HG03135 (cell line): ENCODE measurements around the gene STK39.
"Not testable (repeated sequence)": the region's sequence is repeated elsewhere in the genome, so short reads cannot be mapped to it uniquely, and the experiment has no call there.

Experiments
- ATAC-seq: cut with Tn5 transposase; IDR thresholded peaks from one replicate; pipeline ENCODE4 v1.9.1; 2021; ENCODE audit warnings: mild to moderate bottlenecking, moderate library complexity; ENCODE audit not compliant: unreplicated experiment

STK39 gene

DNA sequence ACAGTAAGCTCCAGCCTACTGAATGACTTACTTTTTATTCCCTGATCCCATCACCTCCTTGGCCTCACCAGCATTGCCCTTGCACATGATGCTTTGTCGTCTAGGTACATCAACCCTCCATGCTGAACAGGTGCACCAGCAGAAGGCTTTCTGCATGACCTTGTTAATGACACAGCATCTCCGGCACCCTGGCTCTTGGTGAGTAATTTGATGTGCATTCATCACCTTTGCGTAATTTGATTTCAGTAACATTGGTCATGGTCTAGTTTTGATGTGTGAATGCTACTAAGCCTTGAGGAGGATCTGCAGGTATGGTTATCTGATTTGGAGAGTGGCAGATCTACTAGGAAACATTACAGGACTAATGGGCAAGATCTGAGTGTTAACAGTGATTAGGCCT lies 103.6 kb downstream of the STK39 start:
- ATAC-seq = no peak

DNA sequence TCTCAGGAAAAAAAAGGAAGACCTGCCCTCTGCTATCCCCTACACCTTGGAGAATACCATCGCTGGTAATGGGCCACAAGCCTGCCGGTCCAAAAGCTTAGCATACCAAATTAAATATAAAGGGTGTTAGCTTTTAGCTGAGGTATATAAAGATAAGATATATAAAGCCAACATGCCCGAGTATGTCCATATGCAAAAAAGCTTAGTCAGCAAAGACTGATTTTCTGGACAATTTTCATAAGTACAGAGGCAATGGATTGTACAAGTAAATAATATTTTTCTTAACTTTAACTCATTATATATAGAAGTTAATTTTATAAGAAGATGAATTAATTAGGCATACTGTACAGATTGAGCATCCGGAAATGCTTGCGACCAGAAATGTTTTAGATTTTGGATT lies 106.5 kb downstream of the STK39 start:
- ATAC-seq = no peak

DNA sequence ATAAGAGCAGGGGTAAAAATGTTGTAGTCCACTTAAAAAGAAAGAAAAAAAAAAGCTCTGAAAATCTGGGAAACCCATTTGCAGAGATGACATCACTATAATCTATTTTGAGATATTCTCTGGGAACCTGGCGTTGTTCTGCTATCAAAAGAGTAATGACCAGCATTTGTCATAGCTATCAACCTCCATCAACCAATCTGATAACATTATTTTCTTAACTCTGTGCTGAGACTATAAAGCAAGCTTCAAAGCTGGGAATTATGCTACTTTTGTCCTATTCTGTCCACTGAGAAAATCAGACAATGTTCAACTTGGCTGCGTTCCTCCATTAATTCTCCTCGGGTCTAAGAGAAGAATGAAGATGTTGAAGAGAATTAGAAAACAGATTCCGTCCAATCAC lies 107.5 kb downstream of the STK39 start:
- ATAC-seq = no peak

DNA sequence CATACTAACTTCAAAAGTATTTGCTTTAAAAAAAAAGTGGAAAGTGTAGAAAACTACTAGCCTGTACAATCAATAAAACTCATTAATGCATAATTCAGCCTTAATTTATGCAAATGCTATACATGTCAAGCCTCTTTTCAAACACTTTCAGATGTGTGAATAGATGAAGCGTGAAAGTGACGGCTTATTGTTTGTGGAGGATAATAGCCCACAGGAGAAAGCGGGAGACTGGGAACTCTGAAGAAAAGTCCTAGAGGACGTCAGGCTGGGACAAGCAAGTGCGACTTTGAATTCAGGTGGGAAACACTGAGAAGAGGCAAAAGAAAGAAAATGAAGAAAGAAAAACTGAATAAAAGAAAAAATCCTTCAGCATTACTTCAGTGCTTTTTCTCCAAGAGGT lies 108.5 kb downstream of the STK39 start:
- ATAC-seq = no peak

DNA sequence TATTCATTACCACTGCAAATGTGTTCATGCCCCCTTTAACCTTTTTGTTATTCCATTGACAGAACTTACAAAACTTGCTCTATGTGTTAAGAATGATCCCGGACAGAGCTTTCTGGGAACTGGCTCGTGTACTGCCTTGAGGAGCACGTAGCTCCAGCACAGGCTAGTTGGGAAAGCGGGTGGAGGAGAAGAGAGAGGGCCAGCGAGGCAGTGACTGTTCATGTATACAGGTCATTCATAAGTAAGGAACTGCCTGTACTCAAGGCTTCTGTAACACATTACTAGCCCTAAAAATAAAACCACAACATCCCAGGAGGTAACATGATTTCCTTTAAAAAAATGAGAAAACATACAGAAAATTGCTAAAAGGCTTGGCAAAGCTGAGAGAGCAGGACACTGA lies 109.0 kb downstream of the STK39 start:
- ATAC-seq = no peak

DNA sequence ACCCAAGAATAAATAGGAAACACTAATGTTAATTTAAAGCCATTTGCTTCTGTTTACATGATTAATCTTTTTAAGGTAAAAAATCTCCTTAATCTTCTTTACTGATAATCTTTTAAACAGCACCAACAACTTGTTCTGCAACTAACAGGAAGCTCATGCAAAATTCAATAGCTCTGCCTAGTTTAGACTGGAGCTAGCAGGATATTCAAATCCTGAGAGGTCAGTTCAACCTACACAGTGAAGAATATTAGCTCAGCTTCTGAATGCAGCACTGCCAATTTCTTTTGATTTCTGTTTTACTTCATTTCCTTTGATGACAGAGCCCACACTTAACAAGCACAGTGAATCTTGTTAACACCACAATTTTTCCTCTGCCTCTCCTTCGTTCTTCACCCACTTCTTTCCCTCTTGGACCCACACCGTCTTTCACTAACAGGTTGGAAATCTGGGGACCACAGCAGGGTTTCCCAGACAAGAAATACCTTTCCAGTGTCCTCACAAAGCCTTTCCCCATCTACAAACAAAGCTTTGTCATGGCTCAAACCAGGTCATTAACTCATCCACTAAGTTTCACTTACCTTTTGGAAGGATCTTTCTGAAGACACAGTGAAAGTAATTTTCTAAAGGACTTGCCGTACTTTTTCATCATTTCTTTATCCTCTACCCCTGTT lies 109.8 kb downstream of the STK39 start:
- ATAC-seq = no peak

DNA sequence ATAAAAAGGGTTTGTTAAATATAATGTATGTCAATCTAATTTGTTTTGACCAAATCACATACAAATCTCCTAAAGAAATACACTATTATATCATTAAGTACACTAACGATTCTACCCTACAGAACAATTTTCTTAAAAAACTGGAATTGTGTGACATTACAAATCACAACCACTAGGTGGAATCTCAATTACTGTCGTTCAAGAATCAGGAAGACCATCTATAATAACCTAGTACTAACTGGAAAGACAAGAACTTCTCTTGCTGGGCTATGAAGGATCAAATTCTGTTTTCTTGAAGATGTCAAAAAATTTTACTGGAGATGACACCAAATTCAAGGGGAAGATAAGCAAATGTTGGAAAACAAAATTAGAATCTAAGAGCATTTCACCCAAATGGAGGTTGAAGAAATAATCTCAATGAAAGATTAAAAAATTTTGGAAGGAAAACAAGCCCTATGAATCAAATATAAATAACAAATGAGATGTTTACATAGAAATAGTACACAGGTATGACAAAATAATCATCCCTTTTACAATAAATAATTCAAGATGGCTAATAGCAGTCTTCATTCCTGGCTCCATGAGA lies 110.9 kb downstream of the STK39 start:
- no peak for ATAC-seq

DNA sequence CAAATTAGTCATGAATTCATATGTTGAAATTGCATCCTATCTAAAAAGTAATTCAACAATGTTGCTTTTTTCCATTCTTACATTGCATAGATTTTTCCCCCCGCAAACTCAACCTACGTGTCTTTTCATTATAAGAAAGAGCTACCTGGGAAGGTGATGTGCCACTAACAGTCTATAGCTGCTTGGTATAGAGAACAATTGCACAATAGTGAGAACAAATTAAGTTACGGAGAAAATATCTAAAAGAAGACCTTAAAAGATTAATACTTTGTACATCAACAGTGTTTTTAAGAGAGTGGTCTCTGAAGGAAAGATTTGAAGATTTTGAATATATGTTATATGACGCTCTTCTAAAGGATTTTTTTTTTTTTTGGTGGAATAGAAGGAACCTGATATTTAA lies 111.8 kb downstream of the STK39 start:
- ATAC-seq = no peak

DNA sequence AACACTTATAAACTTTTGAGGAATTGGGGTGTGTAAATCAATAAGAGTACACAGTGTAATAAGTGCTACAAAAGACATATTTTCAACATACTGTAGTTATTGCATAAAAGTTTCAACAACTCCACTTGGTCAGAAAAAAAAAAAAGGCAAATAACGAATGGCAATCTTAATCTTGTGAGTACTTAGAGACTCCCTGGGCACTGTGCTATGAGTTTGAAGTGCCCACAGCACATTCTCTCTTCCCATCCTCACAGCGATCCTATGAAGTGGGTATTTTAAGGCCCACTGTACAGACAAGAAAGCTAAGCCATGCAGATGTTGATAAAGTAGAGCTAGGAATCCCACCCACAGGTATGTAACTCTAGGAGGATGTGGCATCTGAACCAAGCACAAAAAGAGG lies 112.3 kb downstream of the STK39 start:
- ATAC-seq = no peak

DNA sequence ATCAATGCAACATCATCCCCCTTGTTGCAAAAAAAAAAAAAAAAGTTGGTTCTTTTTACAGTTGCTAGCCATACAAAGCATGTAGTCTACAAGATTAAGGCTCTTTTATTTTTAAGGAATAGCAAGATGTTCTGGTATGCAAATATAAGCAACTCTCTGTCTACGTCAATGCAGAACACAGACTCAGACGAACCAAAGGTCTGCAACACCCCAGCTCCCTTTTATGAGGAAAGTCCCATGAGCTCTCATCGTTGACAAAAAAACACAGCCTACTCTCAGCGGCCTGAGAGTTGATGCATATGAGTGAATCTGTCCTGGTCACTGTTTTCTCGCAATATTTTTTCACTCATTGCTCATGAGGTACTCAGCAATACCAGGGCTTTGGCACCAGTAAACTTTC lies 112.9 kb downstream of the STK39 start:
- ATAC-seq = no peak

DNA sequence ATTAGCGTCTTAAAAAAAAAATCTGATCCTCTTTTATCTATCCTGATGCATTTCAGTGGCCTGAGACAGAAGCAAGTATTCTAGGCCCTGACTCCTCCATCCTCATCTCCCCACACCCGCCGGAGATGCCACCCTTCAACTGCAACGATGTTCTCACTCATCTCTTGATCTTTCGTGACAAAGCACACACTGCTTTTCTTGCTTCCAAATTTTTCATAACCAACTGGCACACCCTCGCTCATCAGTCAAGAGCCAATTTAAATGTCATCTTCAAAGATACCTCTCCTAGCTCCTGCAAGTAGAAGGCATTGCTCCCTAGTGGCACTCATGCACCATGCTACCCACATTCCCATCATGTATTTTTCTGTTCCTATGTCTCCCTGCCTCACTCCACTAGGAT lies 115.0 kb downstream of the STK39 start:
- ATAC-seq = no peak

DNA sequence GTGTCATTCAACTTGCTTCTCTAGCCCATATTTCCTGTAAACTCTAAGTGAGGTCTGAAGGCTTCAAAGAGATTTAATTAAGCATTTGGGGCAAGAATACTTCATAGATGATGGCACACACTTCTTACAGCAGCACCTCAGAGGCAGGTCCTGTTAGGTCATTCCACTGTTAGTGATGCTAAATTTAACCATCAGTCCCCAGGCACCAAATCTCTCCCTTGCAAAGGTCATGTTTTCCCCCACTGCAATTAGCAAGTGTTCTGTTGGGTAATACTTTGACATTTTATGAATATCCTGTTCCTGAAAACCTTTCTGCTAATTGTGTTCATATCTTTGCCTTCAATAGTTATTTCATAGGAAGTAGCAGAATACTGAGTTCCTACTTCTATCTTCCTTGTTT lies 117.0 kb downstream of the STK39 start:
- ATAC-seq = no peak

DNA sequence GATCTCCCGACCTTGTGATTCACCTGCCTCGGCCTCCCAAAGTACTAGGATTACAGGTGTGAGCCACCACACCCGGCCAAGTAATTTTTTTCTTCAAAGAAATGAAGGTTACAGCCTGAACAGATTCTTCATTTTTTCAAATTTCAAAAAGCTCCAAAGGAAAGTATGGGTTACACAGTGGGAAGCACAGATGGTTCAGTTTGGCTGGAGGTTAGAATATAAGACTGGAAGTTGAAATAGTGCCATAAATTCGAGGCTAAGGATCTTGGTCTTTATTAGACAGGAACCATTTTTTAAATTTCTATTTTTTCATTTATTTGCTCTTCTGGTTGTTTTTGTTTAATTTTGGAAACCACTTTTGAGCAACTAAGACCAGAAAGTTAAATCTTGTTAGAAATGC lies 120.0 kb downstream of the STK39 start:
- no peak for ATAC-seq

DNA sequence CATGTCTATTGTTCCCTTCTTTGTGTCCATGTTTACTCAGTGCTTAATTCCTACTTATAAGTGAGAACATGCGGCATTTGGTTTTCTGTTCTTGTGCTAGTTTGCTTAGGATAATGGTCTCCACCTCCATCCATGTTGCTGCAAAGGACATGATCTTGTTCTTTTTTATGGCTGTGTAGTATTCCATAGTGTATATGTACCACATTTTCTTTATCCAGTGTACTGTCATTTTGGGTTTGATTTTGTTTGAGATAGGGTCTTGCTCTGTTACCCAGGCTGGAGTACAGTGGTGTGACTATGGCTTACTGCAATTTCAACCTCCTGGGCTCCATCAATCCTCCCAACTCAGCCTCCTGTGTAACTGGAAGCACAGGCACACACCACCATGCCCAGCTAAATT lies 125.2 kb downstream of the STK39 start:
- not testable (repeated sequence) for ATAC-seq

DNA sequence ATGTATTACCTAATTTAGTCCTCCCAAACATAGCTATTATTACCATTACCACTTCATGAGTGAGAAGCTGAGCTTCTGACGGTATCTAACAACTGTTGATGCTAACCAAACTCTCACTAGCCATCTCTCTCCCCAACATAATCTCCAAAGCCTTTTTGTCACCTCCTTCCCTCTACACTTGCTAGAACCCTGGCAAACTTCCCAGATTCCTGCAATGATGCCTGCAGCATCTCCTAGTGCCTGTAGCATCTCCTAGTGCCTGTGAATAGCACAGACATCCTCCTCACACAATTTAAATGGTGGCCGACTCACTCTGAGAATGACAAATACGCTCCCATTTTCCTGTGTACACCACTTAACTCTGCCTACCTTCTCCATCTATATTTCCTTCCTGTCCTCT lies 126.7 kb downstream of the STK39 start:
- no peak for ATAC-seq

DNA sequence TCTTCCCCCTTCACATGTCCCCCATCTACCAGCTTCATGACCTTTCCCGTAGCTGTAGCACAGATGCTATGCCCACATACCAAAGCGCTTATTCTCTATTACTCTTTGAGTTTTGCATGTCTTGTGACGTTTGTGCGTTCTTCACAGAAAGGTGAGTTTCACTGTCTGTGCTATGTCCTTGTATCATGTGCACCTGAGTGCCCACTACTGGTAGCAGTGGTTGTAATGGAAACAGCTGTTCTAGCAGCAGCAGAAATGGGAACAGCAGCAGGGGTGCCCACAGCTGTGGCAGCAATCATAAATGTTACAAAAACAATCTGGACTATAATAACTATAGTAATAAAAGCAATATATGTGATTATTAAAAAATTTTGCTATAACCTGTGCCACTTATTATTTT lies 127.1 kb downstream of the STK39 start:
- ATAC-seq = no peak

DNA sequence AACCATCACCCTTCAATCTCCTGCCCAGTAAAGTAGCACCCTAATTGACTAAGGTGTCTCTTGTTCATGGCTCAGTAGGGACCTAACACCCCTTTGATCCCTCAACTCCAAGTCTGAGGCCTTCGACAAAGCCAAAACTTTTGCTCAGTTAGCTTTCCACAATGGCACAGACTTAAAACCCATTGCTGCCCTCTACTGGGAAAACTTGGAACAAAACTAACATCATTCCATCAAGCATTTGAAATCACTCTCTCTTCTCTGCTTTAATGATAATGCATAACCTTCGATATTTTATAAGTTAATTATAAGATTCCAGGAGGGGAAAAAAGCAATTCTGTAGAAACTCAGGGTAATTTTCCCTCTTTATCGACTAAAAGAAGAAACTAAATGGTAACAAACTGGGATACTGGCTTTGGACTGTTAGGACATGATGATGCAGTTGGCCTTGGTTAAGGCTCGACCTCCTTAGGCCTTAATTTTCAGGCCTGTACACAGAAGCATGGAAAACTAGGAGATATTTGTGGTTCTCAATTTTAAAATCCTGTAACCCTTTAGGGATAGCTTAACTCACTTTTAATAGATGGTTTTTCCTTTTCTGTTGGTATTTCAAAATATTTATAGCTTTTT lies 127.8 kb downstream of the STK39 start:
- peak; percentile 55 for ATAC-seq

DNA sequence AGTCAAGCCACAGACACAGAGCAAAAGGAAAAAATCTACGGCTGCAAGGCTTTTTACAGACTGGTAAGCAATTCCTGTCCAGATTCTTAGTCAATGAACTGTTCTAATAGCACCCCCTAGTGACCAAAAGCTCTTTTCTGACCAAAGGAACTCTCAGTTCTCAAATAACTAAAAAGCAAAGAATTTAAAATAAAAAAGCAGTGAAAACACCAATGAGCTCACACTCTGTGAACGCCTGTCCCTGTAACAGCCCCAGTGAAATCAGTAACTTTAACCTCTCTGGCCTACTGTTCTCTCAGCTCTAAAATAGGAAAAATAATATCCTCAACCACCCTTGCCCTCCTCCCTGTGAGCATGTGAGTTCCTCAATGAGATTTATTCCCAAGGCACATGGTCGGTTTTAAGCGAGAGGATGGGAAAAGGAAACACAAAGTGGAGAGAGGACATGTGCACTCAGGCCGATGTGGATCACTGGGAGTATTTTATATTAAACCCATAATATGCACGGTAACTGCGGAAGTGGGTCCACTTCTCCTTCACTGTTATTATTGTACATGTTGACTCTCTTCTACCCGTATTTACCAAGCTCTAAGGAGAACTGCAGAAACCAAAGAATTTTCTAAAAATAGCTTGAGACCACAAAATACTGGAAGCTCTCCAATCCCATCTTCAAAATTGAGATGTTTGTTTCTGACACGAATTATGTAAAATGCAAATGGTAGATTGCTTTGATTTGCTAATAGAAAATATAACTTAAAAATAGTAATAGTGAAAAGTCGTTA lies 128.5 kb downstream of the STK39 start:
- ATAC-seq = peak; percentile 67

DNA sequence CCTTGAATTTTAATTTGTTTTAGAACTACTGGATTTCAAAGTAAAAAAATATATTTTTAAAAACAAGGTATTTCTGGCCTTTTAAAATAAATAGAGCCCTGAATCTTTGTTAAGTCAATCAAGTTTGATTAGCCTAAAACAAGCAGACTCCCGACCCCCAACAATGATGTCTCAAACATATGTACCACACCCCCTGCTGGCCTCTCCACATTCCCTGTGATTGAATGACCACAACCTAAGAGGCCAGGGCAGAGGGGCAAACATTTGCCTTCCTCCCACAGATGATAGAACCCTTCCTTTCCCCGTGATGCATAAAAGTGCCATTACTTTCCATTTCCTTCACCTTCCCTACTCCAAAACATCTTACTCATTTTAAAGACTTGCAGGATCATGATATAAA lies 130.9 kb downstream of the STK39 start:
- no peak for ATAC-seq

DNA sequence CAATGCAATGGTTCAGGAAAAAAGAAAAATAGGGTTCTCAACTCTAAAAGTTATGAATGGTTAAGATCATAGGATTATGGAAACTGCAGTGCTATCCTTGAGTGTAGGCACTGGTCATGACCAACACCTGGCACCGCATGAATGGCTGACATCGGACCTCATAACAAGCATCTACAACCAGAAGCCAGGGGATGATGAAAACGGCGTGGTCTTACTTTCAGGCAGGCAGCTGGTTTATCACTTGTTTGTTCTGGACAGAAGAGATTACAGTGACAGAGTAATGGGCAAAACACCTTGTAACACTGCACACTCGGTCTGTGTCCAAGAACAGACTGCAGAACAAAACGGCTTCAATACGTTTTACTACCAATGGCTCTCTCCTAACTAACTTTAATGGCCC lies 132.8 kb downstream of the STK39 start:
- ATAC-seq = no peak

DNA sequence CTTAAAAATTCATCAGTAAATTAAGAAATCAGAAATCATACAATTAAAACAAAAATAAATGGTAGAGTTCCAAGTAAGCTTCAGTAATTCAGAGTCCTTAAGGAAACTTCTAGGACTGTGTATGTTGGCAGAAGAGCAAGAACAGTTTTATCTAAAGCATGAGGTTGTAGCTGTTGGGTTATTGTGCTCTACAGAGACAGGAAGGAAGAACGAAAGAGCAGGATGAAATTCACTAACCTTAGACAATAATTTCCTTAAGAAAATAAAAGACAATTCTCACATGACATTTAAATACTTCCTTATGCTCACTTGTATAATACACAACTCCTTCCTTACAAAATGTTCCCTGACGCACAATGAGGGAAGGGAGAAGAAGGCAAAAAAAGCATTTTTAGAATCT lies 133.4 kb downstream of the STK39 start:
- ATAC-seq = no peak

DNA sequence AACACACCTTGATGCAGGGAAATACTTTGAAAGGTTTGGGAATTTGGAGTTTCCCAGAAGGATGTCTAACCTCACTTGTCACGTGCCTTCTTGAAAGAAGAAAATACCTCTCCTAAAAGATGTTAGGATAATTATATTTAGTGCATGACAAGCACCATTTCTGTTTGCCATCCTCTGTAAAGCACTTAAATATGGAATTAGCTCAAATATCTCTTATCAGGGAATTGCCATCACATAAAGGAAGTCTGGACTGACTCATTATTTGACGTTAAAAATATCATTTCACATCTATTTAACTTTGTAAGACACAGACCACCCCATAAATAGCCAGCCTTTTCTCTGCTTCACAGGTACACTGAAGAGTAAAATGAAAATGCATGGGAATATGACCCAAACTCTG lies 140.1 kb downstream of the STK39 start:
- no peak for ATAC-seq
